ENCODE measurements around the gene CALHM1.

DNA sequence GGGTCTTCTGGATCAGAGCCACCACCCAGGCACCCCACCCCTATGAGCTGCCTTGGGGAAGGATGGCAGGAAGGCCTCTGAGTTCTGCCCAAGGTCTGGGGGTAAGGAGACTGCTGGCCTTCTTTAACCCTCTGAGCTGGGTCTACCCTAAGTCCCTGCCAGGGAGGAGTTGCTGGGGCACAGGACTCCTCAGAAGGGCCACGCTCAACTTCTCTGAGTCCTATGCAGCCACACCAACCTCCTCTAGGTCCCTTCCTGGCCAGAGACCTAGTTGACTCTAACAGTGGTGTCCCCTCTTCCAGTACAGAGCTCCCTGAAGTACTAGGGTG is 32.2 kb upstream of the CALHM1 start:
- TF ChIP-seq EGR1 (IDR thresholded peaks at IDR 0.05; ENCODE audit: borderline replicate concordance, low read depth, low read length) (no peak), JUND (IDR thresholded peaks at IDR 0.05; ENCODE audit: low read length) (no peak), YY1 (IDR thresholded peaks at IDR 0.05; ENCODE audit: low read depth, low read length) (no peak), KDM5A (IDR thresholded peaks at IDR 0.05; ENCODE audit: low read length) (no peak)
- TF ChIP-seq, protein P1, sequence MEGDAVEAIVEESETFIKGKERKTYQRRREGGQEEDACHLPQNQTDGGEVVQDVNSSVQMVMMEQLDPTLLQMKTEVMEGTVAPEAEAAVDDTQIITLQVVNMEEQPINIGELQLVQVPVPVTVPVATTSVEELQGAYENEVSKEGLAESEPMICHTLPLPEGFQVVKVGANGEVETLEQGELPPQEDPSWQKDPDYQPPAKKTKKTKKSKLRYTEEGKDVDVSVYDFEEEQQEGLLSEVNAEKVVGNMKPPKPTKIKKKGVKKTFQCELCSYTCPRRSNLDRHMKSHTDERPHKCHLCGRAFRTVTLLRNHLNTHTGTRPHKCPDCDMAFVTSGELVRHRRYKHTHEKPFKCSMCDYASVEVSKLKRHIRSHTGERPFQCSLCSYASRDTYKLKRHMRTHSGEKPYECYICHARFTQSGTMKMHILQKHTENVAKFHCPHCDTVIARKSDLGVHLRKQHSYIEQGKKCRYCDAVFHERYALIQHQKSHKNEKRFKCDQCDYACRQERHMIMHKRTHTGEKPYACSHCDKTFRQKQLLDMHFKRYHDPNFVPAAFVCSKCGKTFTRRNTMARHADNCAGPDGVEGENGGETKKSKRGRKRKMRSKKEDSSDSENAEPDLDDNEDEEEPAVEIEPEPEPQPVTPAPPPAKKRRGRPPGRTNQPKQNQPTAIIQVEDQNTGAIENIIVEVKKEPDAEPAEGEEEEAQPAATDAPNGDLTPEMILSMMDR (IDR thresholded peaks at IDR 0.05; ENCODE audit: control extremely low read depth in 1 of 3, insufficient read depth in 1 of 3, low read depth in 1 of 3, low read length in 3 of 3) = no peak
- TF ChIP-seq, protein P2, sequence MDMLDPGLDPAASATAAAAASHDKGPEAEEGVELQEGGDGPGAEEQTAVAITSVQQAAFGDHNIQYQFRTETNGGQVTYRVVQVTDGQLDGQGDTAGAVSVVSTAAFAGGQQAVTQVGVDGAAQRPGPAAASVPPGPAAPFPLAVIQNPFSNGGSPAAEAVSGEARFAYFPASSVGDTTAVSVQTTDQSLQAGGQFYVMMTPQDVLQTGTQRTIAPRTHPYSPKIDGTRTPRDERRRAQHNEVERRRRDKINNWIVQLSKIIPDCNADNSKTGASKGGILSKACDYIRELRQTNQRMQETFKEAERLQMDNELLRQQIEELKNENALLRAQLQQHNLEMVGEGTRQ (IDR thresholded peaks at IDR 0.05; ENCODE audit: low read length) = no peak
- TF ChIP-seq, protein P3, sequence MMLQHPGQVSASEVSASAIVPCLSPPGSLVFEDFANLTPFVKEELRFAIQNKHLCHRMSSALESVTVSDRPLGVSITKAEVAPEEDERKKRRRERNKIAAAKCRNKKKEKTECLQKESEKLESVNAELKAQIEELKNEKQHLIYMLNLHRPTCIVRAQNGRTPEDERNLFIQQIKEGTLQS (IDR thresholded peaks at IDR 0.05; ENCODE audit: insufficient read depth, low read depth, low read length) = no peak

All from H1 (cell line).